ENCODE results near the gene YBX2.
A peak's percentile ranks its signal among the peaks of the same experiment; 100 is the strongest.

The YBX2 gene

DNA sequence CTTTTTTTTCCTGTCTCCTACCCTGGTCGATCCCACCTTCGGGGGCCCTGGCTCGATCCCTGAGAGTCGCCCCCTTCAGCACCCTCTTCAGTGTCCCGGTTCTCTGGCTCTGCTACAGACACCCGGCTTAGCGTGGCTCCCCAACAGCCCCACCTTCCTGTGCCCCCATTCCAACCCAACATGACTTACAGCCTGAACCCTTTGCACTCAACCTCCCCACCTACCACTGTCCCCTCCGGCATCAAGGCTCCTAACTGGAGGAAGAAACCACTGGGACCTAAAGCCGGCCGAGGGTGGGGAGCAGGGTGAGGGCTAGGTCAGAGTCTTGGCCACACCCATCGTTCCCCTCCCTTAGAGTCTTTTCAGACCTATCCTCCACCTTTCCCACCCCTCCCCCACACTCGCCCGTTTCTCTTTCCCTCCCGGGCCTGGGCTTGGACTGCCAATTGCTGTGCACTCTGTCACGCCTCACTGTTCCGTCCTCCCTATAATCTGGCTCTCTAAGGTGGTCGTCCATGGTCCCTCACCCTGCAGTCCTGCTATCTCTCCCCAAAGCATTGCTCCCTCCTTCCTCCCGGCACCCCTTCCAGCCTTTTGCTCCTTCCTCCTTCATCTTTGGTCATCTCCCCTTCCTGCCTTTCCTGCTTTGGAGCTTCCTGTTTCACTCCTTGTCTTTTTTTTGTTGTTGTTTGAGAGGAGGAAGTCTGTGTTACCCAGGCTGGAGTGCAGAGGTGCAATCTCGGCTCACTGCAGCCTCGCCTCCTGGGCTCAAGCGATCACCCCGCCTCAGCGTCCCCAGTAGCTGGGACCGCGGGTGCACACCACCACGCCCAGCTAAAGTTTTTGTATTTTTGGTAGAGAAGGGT, 31.3 kb downstream of the YBX2 start:
- POLR2A ChIA-PET: interaction anchor here (1.2 to 2.1 kb wide), 6 partner anchors 9 to 227 kb away, joined by 3 to 13 read pairs (median 6); partner anchors contain the start of genes ACADVL, CTDNEP1, DLG4 and DVL2
- CTCF ChIA-PET: interaction anchor here (0.5 to 3.1 kb wide), 8 partner anchors 17 to 1659 kb away, joined by 3 to 24 read pairs (median 4); no protein-coding TSS in a partner anchor
- no peak for TF ChIP-seq ZNF768 (tag by site-specific recombination; IDR thresholded peaks at IDR 0.05)
- TF ChIP-seq, protein P1, sequence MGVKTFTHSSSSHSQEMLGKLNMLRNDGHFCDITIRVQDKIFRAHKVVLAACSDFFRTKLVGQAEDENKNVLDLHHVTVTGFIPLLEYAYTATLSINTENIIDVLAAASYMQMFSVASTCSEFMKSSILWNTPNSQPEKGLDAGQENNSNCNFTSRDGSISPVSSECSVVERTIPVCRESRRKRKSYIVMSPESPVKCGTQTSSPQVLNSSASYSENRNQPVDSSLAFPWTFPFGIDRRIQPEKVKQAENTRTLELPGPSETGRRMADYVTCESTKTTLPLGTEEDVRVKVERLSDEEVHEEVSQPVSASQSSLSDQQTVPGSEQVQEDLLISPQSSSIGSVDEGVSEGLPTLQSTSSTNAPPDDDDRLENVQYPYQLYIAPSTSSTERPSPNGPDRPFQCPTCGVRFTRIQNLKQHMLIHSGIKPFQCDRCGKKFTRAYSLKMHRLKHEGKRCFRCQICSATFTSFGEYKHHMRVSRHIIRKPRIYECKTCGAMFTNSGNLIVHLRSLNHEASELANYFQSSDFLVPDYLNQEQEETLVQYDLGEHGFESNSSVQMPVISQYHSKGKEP (tag by site-specific recombination; IDR thresholded peaks at IDR 0.05): no peak
- no peak for TF ChIP-seq ZFP69B (tag by site-specific recombination; IDR thresholded peaks at IDR 0.05)
- TF ChIP-seq ZNF302 (tag by site-specific recombination; IDR thresholded peaks at IDR 0.05; ENCODE audit: low read depth): no peak
- no peak for TF ChIP-seq KLF10 (tag by site-specific recombination; IDR thresholded peaks at IDR 0.05)
- TF ChIP-seq ZNF132 (tag by site-specific recombination; IDR thresholded peaks at IDR 0.05; ENCODE audit: borderline replicate concordance): no peak
- TF ChIP-seq ZBTB1 (tag by site-specific recombination; IDR thresholded peaks at IDR 0.05): no peak
- TF ChIP-seq ZNF791 (tag by site-specific recombination; IDR thresholded peaks at IDR 0.05): no peak
- TF ChIP-seq ZNF792 (tag by site-specific recombination; IDR thresholded peaks at IDR 0.05): no peak
- TF ChIP-seq ZNF404 (tag by site-specific recombination; IDR thresholded peaks at IDR 0.05): no peak
- TF ChIP-seq, protein P2, sequence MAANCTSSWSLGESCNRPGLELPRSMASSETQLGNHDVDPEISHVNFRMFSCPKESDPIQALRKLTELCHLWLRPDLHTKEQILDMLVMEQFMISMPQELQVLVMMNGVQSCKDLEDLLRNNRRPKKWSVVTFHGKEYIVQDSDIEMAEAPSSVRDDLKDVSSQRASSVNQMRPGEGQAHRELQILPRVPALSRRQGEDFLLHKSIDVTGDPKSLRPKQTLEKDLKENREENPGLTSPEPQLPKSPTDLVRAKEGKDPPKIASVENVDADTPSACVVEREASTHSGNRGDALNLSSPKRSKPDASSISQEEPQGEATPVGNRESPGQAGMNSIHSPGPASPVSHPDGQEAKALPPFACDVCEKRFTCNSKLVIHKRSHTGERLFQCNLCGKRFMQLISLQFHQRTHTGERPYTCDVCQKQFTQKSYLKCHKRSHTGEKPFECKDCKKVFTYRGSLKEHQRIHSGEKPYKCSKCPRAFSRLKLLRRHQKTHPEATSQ (tag by site-specific recombination; IDR thresholded peaks at IDR 0.05): no peak
- TF ChIP-seq SCRT1 (tag by site-specific recombination; IDR thresholded peaks at IDR 0.05; ENCODE audit: borderline replicate concordance): no peak
- TF ChIP-seq SP3 (tag by site-specific recombination; IDR thresholded peaks at IDR 0.05): peak; percentile 23; the same call in 1 of the 2 replicates
- TF ChIP-seq ZNF664 (tag by site-specific recombination; IDR thresholded peaks at IDR 0.05): no peak
- TF ChIP-seq ZNF529 (tag by site-specific recombination; IDR thresholded peaks at IDR 0.05; ENCODE audit: insufficient replicate concordance): no peak
- no peak for TF ChIP-seq ZNF140 (tag by site-specific recombination; IDR thresholded peaks at IDR 0.05)
- TF ChIP-seq, protein P3, sequence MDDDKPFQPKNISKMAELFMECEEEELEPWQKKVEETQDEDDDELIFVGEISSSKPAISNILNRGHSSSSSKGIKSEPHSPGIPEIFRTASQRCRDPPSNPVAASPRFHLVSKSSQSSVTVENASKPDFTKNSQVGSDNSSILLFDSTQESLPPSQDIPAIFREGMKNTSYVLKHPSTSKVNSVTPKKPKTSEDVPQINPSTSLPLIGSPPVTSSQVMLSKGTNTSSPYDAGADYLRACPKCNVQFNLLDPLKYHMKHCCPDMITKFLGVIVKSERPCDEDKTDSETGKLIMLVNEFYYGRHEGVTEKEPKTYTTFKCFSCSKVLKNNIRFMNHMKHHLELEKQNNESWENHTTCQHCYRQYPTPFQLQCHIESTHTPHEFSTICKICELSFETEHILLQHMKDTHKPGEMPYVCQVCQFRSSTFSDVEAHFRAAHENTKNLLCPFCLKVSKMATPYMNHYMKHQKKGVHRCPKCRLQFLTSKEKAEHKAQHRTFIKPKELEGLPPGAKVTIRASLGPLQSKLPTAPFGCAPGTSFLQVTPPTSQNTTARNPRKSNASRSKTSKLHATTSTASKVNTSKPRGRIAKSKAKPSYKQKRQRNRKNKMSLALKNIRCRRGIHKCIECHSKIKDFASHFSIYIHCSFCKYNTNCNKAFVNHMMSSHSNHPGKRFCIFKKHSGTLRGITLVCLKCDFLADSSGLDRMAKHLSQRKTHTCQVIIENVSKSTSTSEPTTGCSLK (tag by site-specific recombination; IDR thresholded peaks at IDR 0.05): no peak
- TF ChIP-seq GLI2 (tag by site-specific recombination; IDR thresholded peaks at IDR 0.05; ENCODE audit: borderline replicate concordance, low read depth): no peak
- TF ChIP-seq ZNF843 (tag by site-specific recombination; IDR thresholded peaks at IDR 0.05): no peak
- TF ChIP-seq SP2 (tag by site-specific recombination; IDR thresholded peaks at IDR 0.05): peak; percentile 45
- no peak for TF ChIP-seq ZNF239 (tag by site-specific recombination; IDR thresholded peaks at IDR 0.05)
- TF ChIP-seq, protein P4, sequence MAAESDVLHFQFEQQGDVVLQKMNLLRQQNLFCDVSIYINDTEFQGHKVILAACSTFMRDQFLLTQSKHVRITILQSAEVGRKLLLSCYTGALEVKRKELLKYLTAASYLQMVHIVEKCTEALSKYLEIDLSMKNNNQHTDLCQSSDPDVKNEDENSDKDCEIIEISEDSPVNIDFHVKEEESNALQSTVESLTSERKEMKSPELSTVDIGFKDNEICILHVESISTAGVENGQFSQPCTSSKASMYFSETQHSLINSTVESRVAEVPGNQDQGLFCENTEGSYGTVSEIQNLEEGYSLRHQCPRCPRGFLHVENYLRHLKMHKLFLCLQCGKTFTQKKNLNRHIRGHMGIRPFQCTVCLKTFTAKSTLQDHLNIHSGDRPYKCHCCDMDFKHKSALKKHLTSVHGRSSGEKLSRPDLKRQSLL (tag by site-specific recombination; IDR thresholded peaks at IDR 0.05): no peak
- TF ChIP-seq, protein P5, sequence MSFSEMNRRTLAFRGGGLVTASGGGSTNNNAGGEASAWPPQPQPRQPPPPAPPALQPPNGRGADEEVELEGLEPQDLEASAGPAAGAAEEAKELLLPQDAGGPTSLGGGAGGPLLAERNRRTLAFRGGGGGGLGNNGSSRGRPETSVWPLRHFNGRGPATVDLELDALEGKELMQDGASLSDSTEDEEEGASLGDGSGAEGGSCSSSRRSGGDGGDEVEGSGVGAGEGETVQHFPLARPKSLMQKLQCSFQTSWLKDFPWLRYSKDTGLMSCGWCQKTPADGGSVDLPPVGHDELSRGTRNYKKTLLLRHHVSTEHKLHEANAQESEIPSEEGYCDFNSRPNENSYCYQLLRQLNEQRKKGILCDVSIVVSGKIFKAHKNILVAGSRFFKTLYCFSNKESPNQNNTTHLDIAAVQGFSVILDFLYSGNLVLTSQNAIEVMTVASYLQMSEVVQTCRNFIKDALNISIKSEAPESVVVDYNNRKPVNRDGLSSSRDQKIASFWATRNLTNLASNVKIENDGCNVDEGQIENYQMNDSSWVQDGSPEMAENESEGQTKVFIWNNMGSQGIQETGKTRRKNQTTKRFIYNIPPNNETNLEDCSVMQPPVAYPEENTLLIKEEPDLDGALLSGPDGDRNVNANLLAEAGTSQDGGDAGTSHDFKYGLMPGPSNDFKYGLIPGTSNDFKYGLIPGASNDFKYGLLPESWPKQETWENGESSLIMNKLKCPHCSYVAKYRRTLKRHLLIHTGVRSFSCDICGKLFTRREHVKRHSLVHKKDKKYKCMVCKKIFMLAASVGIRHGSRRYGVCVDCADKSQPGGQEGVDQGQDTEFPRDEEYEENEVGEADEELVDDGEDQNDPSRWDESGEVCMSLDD (tag by site-specific recombination; IDR thresholded peaks at IDR 0.05): peak; percentile 12; the same call in 1 of the 2 replicates
- no peak for TF ChIP-seq TCF7L2 (IDR thresholded peaks at IDR 0.05; ENCODE audit: borderline replicate concordance, low read depth, low read length)
- peak; percentile 96 for TF ChIP-seq ZNF366 (tag by site-specific recombination; conservative IDR thresholded peaks at IDR 0.05)
- TF ChIP-seq, protein P6, sequence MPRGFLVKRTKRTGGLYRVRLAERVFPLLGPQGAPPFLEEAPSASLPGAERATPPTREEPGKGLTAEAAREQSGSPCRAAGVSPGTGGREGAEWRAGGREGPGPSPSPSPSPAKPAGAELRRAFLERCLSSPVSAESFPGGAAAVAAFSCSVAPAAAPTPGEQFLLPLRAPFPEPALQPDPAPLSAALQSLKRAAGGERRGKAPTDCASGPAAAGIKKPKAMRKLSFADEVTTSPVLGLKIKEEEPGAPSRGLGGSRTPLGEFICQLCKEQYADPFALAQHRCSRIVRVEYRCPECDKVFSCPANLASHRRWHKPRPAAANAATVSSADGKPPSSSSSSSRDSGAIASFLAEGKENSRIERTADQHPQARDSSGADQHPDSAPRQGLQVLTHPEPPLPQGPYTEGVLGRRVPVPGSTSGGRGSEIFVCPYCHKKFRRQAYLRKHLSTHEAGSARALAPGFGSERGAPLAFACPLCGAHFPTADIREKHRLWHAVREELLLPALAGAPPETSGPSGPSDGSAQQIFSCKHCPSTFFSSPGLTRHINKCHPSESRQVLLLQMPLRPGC (tag by site-specific recombination; IDR thresholded peaks at IDR 0.05): no peak; the same call in 1 of the 2 replicates

More for the DNA sequence above, 31.3 kb downstream of the YBX2 start:
- Histone ChIP-seq H3K36me3 (ENCODE audit: control insufficient read depth in 2 of 2, insufficient read depth in 1 of 2, low read length in 2 of 2) (peaks cover 2 to 24% of the 10 kb centered on the region in 2 experiments; a peak in 2 of 3 replicates), H3K9me3 (ENCODE audit: control insufficient read depth, insufficient read depth, low read depth, low read length) (no peaks in the 10 kb centered on the region), H3K4me1 (ENCODE audit: control insufficient read depth, insufficient read depth, low read length) (peaks cover 18% of the 10 kb centered on the region), H3K27ac (ENCODE audit: extremely low read depth, low read depth, low read length) (peak overlapping the region; percentile 80), H3K4me3 (ENCODE audit: low read depth, low read length) (peak overlapping the region; percentile 40)

Measured in HEK293 (cell line).